Cardiac fibroblast (primary cell): ENCODE results near the gene BRD4.

Source experiments
- DNase-seq, 2 donors: peaks; one replicate each; pipeline versions ENCODE4 v3.0.0 to v3.0.0-alpha.2; 2010; ENCODE audit warnings: low read depth in 2 of 2
- H3K4me3 ChIP-seq, 2 donors: replicated peaks in 1 of 2; 1 replicate in 1 of 2; 2 replicates in 1 of 2; pipeline ENCODE4 v1.5.1; 2011; ENCODE audit warnings: low read depth in 2 of 2, low read length in 2 of 2, mild to moderate bottlenecking in 2 of 2, moderate library complexity in 1 of 2
- TF ChIP-seq, protein P1 (sequence below): IDR thresholded peaks from one replicate; pipeline ENCODE4 v1.5.1; 2011; ENCODE audit warnings: low read depth, mild to moderate bottlenecking, low read length, inconsistent platforms

The BRD4 gene

DNA sequence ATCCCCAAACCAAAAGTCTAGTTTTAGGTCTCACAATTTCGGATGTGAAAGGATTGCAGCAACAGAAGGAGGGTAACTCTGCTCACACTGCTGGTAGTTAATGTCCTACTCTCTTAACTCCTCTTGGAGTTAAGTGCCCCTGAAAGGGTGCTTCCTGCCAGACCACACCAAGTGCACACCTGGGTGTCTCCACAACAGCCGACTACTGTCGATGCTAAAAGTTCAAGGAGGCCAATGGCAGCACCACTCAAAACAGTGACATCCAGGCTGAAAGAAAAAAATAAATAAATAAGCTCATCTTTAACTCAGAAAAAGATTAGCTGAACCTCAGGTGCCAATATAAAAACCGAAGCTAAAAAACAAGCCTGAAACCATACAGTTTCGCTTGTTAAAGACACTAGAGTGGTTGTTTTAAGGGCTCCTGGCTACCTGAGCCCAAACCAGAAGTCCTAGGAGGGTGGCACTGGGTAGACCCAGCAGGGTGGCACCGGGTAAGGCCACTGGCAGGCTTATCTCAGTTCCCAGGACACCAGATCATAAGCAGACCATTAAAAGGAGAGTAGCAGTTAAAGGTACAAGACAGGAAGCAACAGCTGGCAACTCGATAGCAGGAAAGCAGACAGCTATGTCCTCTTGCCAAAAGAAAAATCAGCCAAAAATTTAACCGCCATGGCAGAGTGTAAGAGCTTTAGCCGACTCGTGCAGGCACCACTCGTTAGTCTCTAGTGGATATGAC, 39.3 kb downstream of the BRD4 start:
- peak in 1 of 2 donors; percentile 50 for DNase-seq
- TF ChIP-seq, protein P1, sequence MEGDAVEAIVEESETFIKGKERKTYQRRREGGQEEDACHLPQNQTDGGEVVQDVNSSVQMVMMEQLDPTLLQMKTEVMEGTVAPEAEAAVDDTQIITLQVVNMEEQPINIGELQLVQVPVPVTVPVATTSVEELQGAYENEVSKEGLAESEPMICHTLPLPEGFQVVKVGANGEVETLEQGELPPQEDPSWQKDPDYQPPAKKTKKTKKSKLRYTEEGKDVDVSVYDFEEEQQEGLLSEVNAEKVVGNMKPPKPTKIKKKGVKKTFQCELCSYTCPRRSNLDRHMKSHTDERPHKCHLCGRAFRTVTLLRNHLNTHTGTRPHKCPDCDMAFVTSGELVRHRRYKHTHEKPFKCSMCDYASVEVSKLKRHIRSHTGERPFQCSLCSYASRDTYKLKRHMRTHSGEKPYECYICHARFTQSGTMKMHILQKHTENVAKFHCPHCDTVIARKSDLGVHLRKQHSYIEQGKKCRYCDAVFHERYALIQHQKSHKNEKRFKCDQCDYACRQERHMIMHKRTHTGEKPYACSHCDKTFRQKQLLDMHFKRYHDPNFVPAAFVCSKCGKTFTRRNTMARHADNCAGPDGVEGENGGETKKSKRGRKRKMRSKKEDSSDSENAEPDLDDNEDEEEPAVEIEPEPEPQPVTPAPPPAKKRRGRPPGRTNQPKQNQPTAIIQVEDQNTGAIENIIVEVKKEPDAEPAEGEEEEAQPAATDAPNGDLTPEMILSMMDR = no peak
- no peak overlapping the region for H3K4me3 ChIP-seq

GRCh38 chr19:15292140-15292539, 40.2 kb downstream of the BRD4 start:
- H3K4me3 ChIP-seq = no peak overlapping the region
- DNase-seq = no peak
- TF ChIP-seq, protein P1 = no peak

DNA sequence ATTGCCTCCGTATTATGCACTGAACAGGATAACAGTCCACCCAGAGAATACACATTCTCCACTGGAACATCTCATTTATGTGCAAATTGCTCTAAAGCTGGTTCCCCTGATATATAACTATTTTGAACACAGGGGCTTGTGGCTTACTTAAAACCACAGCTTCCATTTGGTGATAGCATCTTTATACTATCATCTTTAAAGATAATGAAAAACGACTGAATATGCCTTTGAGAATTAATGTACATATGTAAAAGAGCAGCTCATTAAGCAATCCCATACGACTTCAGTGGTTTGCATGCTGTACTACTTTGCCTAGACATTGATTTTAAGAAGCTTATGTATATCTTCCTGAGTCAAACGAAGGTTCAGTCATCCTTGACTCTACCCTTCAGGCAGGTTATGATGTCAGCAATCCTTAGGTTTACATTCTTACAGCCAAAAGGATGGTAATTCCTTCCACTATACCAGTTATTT, 40.8 kb downstream of the BRD4 start:
- no peak for DNase-seq
- TF ChIP-seq, protein P1 = no peak
- H3K4me3 ChIP-seq = no peak overlapping the region

- DNase-seq = peak in 1 of 2 donors; percentile 75
- no peak overlapping the region for H3K4me3 ChIP-seq
- TF ChIP-seq, protein P1 = no peak
These were observed 41.2 kb downstream of the BRD4 start for GRCh38 chr19:15291089-15291488.

GRCh38 chr19:15290166-15290565, 42.2 kb downstream of the BRD4 start:
- no peak for DNase-seq
- TF ChIP-seq, protein P1 = no peak
- H3K4me3 ChIP-seq = no peak overlapping the region

GRCh38 chr19:15289673-15290072, 42.7 kb downstream of the BRD4 start:
- H3K4me3 ChIP-seq = no peak overlapping the region
- no peak for DNase-seq
- TF ChIP-seq, protein P1 = no peak
